ENCODE measurements around the gene TAMM41. TPM values are rescaled to one million over a fixed set of nuclear protein-coding genes. Genes with fewer than 3 reads are reported as not detected.
"Not testable (repeated sequence)": the region's sequence is repeated elsewhere in the genome, so short reads cannot be mapped to it uniquely, and the experiment has no call there.

Gene TAMM41
- total RNA-seq, 2 donors from 2014 or later = 5.0 to 6.8 TPM

GRCh38 chr3:11768604-11769003 lies 78.1 kb downstream of the TAMM41 start:
- DNase-seq (ENCODE audit: low spot score) = no peak
- Histone ChIP-seq H3K27me3 (no peaks in the 10 kb centered on the region), H3K4me1 (peaks cover 0 to 10% of the 10 kb centered on the region in 2 donors), H3K4me3 (no peak overlapping the region), H3K9me3 (no peaks in the 10 kb centered on the region), H3K36me3 (no peaks in the 10 kb centered on the region), H3K27ac (no peak overlapping the region)
- no peak for TF ChIP-seq CTCF (IDR thresholded peaks at IDR 0.05)

DNA sequence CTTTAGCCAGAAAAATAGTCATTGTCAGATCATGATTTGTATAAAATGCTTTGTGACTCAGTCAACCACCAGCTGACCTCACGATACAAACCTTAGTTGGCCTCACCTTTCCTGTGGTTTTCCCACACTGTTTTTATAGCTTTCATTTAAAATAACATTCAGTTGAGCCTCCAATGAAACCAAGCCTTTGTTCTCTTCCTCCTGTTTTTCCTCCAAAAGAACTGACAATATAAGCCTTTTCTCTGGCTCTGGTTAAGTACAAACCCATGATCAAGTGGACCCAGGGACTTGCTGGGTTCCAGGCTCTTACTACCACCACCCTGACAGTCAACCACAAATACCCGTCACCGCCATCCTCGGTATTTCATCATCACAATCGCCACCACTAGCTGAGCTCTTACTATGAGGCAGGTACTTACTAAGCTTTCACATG lies 81.7 kb downstream of the TAMM41 start:
- no peak for DNase-seq (ENCODE audit: low spot score)
- Histone ChIP-seq H3K27ac (no peak overlapping the region), H3K9me3 (no peaks in the 10 kb centered on the region), H3K36me3 (no peaks in the 10 kb centered on the region), H3K4me3 (no peak overlapping the region), H3K4me1 (peaks cover 0 to under 1% of the 10 kb centered on the region in 2 donors), H3K27me3 (no peaks in the 10 kb centered on the region)
- no peak for TF ChIP-seq CTCF (IDR thresholded peaks at IDR 0.05)

DNA sequence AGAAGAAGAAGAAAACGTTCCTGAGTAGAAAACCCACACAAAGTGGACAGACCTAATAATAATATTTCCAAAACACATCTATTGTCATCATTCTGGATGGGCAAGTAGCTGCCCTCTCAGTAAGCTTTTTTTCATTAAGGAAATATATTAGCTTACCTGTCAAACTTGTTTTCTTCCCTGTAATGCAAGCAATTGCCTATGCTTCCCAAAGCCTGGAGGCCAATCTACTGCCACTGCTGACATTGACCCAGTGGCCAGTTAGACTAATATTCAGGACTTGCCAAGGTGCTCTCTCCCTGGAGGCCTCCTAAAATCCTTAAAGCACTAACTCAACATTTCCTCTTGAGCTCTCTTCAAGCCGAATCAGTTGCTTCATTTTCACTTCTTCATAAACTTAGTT lies 86.7 kb downstream of the TAMM41 start:
- DNase-seq (ENCODE audit: low spot score) = no peak
- TF ChIP-seq CTCF (IDR thresholded peaks at IDR 0.05) = no peak

DNA sequence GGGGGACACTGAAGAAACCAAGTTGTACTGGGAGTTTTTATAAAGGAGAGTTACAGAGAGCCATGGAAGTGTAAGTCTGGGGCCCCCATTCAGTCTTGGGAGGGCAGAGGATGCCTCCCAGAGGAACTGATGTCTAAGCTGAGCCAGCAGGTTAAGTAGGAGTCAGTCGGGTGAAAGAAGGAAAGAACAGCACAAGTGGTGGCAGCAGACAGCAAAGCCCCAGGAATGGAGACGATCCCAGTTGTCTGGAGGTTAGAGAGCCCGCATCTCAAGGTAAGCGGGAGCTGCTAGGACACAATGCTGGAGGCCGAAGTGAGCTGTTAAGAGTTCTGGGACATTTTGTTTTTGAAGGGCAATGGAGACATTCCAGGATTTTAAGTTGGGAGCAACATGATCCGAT lies 88.8 kb downstream of the TAMM41 start:
- no peak overlapping the region for H3K27ac ChIP-seq

More for the DNA sequence above, 86.7 kb downstream of the TAMM41 start:
- no peaks in the 10 kb centered on the region for H3K27me3 ChIP-seq
- no peaks in the 10 kb centered on the region for H3K4me1 ChIP-seq
- H3K27ac ChIP-seq = no peak overlapping the region
- H3K9me3 ChIP-seq = no peaks in the 10 kb centered on the region
- no peaks in the 10 kb centered on the region for H3K36me3 ChIP-seq
- no peak overlapping the region for H3K4me3 ChIP-seq

GRCh38 chr3:11757441-11757875 lies 89.2 kb downstream of the TAMM41 start:
- TF ChIP-seq CTCF (IDR thresholded peaks at IDR 0.05) = no peak
- no peak for DNase-seq (ENCODE audit: low spot score)
- H3K27ac ChIP-seq = no peak overlapping the region
- no peak overlapping the region for H3K4me3 ChIP-seq
- no peaks in the 10 kb centered on the region for H3K4me1 ChIP-seq
- H3K27me3 ChIP-seq = no peaks in the 10 kb centered on the region
- no peaks in the 10 kb centered on the region for H3K36me3 ChIP-seq
- no peaks in the 10 kb centered on the region for H3K9me3 ChIP-seq

More for the DNA sequence above, 88.8 kb downstream of the TAMM41 start:
- TF ChIP-seq CTCF (IDR thresholded peaks at IDR 0.05) = no peak
- Histone ChIP-seq H3K36me3 (no peaks in the 10 kb centered on the region), H3K4me3 (no peak overlapping the region), H3K9me3 (no peaks in the 10 kb centered on the region), H3K27me3 (no peaks in the 10 kb centered on the region), H3K4me1 (no peaks in the 10 kb centered on the region)
- DNase-seq (ENCODE audit: low spot score) = no peak

- Histone ChIP-seq H3K9me3 (no peaks in the 10 kb centered on the region), H3K4me3 (no peak overlapping the region), H3K4me1 (no peaks in the 10 kb centered on the region), H3K36me3 (no peaks in the 10 kb centered on the region), H3K27me3 (no peaks in the 10 kb centered on the region), H3K27ac (no peak overlapping the region)
- no peak for TF ChIP-seq CTCF (IDR thresholded peaks at IDR 0.05)
- DNase-seq (ENCODE audit: low spot score) = no peak
Measured at GRCh38 chr3:11755276-11755675, 91.4 kb downstream of the TAMM41 start.

DNA sequence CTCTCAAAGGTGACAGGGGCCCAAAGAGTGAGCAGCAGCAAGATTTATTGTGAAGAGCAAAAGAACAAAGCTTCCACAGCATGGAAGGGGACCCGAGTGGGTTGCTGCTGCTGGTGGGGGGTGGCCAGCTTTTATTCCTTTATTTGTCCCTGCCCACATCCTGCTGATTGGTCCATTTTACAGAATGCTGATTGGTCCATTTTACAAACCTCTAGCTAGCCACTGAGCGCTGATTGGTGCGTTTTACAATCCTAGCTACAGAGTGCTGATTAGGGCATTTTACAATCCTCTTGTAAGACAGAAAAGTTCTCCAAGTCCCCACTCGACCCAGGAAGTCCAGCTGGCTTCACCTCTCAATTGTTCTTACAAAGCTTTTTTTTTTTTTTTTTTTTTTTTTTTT lies 94.4 kb downstream of the TAMM41 start:
- H3K27ac ChIP-seq; H3K36me3 ChIP-seq; H3K27me3 ChIP-seq; H3K9me3 ChIP-seq; DNase-seq (ENCODE audit: low spot score); H3K4me1 ChIP-seq; H3K4me3 ChIP-seq: not testable (repeated sequence)

DNA sequence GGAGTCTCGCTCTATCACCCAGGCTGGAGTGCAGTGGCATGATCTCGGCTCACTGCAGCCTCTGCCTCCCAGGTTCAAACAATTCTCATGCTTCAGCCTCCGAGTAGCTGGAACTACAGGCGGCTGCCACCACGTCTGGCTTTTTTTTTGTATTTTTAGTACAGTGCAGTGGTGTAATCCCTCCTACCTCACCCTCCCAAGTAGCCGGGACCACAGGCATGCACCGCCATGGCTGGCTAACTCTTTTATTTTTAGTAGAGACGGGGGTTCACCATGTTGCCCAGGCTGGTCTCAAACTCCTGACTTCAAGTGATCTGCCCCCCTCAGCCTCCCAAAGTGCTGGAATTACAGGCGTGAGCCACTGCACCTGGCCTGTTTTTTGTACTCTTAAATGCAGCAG lies 98.4 kb downstream of the TAMM41 start:
- DNase-seq (ENCODE audit: low spot score); H3K4me1 ChIP-seq; H3K36me3 ChIP-seq; H3K27me3 ChIP-seq; H3K4me3 ChIP-seq; H3K27ac ChIP-seq; H3K9me3 ChIP-seq: not testable (repeated sequence)
